Right renal pelvis (tissue), 4 donors: ENCODE data around the gene PRKN. TPM values are rescaled to one million over a fixed set of nuclear protein-coding genes. Genes with fewer than 3 reads are reported as not detected.
"Not testable (repeated sequence)": the region's sequence is repeated elsewhere in the genome, so short reads cannot be mapped to it uniquely, and the experiment has no call there.

Experiments used
- DNase-seq, 4 donors: peaks; one replicate each; pipeline ENCODE4 v3.0.0-alpha.2; 2013; ENCODE audit warnings: low read depth in 4 of 4, low spot score in 3 of 4, missing footprints in 1 of 4
- polyA plus RNA-seq, 4 donors: library from polyadenylated mRNA; unstranded; fragments of 120-200 nt; gene quantifications; one replicate each; pipeline ENCODE4 v1.2.1, GENCODE V29; 2013; ENCODE audit not compliant: insufficient read length in 4 of 4

Gene PRKN
- polyA plus RNA-seq, 4 donors: 8.7 to 12.4 (median 10.8) TPM

- DNase-seq: no peak
Observed at GRCh38 chr6:162680367-162680766, 47.2 kb downstream of the PRKN start.

DNA sequence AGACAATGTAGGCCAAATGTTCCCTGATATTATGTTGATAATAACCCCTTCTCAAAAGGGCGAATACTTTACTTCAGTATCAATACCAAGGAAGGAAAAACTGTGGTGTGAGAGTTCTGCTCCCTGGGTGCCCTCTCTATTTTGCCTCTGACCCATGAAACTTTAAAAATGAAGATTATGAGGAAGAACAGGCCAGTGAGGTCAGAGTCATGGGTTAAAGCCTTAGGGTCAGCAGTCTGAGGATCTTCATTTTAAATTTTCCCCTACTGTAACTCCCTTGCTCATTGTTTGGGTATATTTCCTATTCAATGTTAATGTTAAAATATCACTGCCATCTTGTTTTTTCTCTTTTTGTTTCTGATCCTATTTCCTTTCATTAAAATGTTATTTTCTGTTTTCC is 47.9 kb downstream of the PRKN start:
- no peak for DNase-seq

DNA sequence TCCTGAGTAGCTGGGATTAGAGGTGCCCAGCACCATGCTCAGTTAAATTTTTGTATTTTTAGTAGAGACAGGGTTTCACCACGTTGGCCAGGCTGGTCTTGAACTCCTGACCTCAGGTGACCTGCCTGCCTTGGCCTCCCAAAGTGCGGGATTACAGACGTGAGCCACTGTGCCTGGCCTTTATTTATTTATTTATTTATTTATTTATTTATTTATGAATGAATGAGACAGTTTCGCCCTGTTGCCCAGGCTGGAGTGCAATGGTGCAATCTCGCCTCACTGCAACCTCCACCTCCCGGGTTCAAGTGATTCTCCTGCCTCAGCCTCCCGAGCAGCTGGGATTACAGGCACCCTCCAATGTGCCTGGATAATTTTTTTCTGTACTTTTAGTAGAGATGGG is 48.7 kb downstream of the PRKN start:
- DNase-seq: not testable (repeated sequence)

- no peak for DNase-seq
Observed at GRCh38 chr6:162675503-162675902, 52.1 kb downstream of the PRKN start.

DNA sequence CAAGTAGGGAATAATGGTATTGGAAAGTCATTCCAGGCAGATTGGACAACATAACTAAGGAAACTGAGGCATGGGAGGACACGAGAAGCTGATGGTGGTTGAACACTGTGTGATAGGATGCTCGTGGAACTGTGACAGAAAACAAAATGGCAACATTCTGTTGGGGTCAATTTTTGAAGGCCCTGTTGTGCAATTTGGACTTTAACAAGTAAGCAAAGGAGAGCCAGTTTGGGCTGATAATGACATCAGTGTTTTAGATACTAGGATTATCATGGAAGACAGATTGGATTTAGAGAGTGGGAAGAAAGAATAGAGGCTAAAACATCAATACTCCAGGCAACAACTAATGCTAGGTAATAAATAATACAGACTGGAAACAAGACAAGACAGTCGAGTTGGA is 53.1 kb downstream of the PRKN start:
- DNase-seq: no peak

GRCh38 chr6:162671580-162672165 is 55.9 kb downstream of the PRKN start:
- DNase-seq: no peak

DNA sequence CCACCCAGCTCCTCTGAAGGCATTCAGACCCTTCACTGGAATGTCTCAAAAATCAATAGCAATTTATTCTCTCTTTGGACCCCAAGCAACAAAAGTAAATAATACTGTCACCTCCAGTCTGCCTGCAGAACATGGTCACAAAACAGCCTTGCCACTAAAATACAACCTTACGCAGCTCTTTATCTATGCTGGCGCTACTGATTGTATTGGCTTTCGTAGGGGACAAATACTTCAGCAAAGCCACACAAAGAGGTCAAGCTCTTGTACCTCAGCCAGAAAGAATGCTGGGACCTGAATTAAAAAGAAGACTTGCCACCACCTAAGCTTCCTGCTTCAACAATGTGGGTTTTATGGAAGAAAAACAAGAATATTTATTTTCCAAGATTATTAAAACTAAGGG is 57.2 kb downstream of the PRKN start:
- no peak for DNase-seq

GRCh38 chr6:162666246-162666645 is 61.3 kb downstream of the PRKN start:
- DNase-seq: no peak

DNA sequence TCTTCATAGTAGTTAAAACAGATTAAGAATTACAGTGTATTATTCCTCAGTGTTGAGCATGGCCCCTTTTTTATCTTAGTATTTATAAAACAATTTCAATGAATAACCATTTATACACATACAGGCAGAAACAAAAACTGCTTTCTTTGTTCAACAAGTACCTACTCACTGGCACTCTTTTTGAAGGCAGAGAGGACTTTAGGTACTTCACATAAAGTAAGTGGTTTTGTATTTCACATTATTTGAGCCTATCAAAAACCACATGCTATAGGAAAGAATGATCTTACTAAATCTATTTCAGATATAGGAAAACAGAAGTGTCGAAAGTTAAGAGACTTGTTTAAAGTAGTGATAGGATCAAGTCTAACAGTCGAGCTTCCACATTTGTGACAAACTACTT is 73.8 kb downstream of the PRKN start:
- no peak for DNase-seq

GRCh38 chr6:162651505-162651904 is 76.1 kb downstream of the PRKN start:
- DNase-seq: no peak

DNA sequence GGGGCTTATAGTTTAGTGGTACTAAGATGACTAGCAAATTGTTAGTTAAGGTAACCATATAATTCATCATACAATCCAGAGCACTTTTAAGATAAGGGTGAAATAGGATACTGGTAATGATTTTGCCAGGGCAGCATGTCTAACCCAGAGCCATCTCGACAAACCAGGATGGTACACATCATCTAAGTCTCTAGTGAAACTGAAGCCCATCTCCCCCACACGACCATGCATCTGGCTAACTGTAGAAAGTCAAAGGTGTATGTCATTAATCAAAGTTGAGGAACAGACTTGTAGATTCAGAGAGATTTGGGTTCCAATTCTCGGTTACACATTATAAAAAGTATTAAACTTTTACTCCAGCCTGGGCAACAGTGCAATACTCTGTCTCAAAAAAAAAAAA is 78.3 kb downstream of the PRKN start:
- DNase-seq: peak in 1 of 4 donors; percentile 5

DNA sequence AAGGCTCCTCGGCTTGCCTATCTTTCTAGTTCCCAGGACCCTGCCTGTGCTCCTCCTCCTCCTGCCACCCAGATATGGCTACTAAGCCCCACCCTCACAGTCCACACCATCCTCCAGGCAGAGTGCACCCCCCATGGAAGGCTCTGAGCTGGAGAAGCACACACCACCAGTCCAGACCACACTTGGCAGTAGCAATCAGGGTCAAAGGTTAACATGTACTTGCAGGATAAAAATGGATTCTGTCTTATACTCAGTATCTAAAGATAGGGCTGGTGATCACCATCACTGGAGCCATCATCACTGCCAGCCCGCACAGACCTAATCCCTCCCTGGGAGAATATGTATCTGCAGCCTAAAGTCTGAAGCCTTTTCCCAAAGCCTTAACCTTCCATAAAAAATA is 83.4 kb downstream of the PRKN start:
- DNase-seq: no peak

GRCh38 chr6:162640756-162641155 is 86.8 kb downstream of the PRKN start:
- DNase-seq: no peak

- DNase-seq: no peak
Observed at GRCh38 chr6:162639951-162640350, 87.6 kb downstream of the PRKN start.

- DNase-seq: no peak
Observed at GRCh38 chr6:162638931-162639574, 88.5 kb downstream of the PRKN start.

- no peak for DNase-seq
Observed at GRCh38 chr6:162637317-162637716, 90.2 kb downstream of the PRKN start.

DNA sequence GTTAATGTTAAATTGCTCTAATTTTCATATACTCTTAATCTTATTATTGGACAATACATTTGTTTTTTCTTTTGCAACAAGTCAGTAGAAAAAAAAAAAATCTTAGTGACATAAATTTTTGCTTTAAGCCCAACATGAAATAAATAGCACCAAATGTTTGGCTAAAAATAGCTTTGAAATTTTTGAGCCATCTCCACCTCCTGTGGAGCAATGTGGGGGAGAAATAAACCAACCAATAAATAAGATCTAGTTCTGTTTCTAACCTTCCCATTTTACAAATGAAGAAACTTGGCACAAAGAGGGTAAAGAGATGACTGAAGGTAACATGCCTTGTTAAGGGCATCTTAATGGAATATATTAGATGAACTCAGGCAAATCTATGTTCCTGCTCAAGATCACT is 91.4 kb downstream of the PRKN start:
- no peak for DNase-seq

DNA sequence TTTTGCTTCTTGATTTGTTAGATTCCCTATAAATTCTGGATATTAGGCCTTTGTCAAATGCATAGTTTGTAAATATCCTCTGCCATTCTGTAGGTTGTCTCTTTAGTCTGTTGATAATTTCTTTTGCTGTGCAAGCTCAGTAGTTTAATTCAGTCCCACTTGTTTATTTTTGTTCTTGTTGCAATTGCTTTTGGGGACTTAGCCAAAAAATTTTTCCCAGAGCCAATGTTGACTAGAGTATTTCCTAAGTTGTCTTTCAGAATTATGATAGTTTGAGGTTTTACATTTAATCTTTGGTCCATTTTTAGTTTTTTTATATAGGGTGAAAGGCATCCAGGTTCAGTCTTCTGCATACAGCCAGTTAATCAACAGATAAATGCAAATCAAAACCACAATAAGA is 96.0 kb downstream of the PRKN start:
- no peak for DNase-seq

DNA sequence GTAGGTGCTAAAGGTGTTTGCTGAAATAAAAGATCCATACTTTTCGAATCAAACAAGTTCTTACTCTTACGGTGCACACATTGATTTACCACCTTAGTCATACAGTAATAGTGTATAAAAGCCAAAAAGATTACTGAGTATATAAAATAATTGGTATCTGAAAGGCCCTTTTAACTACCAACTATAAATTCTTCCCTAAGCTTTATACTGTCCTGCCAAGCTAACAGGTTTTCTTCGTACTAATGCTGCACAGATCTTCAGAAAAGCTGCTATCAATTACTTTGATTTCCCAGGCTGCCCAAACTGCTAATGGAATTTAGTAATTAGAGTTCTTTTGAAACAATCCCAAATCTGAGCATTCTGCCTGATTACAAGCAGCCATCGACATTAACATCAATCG is 97.5 kb downstream of the PRKN start:
- no peak for DNase-seq

GRCh38 chr6:162627825-162628224 is 99.7 kb downstream of the PRKN start:
- no peak for DNase-seq

DNA sequence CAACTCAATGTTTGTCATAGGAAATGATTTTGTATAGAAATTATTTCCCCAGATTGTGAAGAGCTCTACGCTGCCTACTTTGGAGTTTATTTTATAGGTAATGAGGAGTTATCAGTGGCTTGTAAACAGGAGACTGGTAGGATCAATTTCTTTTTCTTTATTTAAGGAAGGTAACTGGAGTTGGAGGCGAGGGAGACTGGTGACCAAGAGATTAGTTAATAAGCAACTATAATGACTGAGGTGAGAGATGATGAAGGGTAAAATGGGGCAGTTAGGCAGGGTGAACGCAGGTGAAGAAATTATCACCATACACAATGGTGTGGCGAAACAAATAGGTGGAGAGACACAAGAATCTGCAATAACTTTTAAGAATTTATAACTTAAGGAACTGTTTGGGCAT is 100.2 kb downstream of the PRKN start:
- no peak for DNase-seq

DNA sequence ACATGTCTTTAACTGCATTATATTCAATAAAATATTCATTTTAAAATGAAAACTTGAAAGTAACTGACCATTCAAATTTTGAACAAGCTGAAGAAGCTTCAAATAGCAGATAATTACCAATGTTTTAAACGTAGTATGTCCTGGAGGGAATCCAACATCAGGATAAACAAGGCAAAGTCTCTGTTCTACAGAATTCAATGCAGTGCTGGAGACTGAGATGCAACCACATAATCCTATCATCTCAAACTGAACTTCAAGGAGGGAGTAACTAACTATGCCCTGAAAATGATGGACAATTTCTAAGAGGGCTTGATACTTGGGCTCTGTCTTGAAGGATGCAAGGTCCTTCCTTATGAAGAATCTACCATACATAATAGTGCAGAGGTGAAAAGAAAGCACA is 100.7 kb downstream of the PRKN start:
- DNase-seq: no peak
